HG03439 (cell line): ENCODE results near the gene BAZ1A.
A peak's percentile ranks its signal among the peaks of the same experiment; 100 is the strongest.

Experiments
- ATAC-seq: cut with Tn5 transposase; IDR thresholded peaks from one replicate; pipeline ENCODE4 v1.9.1; 2021; ENCODE audit warnings: mild to moderate bottlenecking, moderate library complexity; ENCODE audit not compliant: unreplicated experiment

The BAZ1A gene

GRCh38 chr14:34723867-34724266, 151.3 kb downstream of the BAZ1A start:
- no peak for ATAC-seq

- ATAC-seq: no peak
Measured at GRCh38 chr14:34722723-34723545, 152.2 kb downstream of the BAZ1A start.

DNA sequence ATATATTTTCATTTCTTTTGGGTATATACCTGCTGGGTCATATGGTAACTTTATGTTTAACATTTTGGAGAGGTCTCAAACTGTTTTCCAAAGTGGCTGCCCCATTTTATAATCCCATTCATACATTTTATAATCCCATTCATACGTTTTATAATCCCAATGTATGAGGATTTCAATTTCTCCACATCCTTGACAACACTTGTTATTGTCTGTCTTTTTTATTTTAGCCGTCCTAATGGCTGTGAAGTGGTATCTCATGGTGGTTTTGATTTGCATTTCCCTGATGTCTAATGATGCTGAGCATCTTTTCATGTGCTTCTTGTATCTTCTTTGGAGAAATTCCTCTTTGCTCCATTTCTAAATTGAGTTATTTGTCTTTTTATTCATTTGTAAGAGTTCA, 154.0 kb downstream of the BAZ1A start:
- ATAC-seq: no peak

- ATAC-seq: no peak
Measured at GRCh38 chr14:34718750-34719304, 156.3 kb downstream of the BAZ1A start.

- ATAC-seq: no peak
Measured at GRCh38 chr14:34715127-34715863, 159.9 kb downstream of the BAZ1A start.

- ATAC-seq: peak; percentile 85
Measured at GRCh38 chr14:34714320-34715126, 160.6 kb downstream of the BAZ1A start, which contains the start of gene CFL2. TSS of gene CFL2 (minus strand) at chr14:34714593. CDS start at chr14:34714540, 53 bp downstream.

DNA sequence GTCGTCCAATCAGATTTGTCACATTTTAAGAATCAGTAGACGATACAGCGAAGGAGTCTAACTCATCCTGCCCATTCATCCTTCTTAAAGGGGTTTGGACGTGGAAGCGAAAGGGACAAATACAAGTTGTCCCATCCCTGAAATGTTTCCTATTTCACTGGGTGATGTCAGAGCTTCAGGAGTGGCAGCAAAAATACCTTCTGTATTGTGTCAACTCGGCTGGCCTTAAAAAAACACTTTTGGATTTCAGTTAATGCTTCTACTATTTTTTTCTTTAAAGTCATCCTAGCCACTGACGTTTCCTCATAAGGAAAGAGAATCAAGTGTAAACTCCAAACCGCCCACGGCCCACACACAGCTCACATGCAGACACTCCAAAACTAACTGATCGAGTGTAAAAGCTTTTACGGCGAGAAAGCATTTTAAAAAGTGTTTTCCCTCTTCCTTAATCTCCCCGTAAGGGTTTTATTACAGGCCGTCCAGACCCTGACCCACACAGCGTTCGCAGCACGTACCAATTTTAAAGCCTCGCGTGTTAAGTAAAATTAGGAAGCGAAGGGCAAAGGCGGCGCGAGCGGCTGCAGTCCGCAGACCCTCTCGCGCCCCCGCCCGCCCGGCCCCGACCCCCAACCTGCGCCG, 161.4 kb downstream of the BAZ1A start:
- peak; percentile 25 for ATAC-seq

DNA sequence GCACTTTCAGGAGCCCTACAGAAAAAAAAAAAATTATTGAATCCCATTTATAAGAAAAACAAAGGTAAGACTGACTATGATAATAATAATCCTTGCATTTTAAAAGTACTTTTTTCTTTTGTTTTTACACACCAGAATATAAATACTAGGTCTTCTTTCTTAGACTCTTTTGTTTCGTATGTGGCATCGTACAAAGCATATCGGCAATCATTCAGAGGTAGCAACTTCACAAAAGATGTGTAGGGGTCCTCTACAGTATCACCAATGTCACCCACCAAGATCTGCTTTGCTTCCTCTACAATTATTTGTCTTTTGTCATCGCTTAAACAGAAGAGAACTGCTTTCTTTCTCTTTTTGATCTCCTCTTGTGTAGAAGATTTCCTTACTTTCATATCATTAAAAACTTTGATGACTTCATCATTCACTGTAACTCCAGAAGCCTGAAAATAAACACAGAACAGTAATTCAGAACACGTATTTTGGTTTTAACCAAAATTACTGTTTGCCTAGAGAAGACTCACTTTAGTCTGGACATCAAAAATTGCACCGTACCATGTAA, 162.0 kb downstream of the BAZ1A start:
- ATAC-seq: no peak

- no peak for ATAC-seq
Measured at GRCh38 chr14:34711796-34712712, 163.1 kb downstream of the BAZ1A start.

DNA sequence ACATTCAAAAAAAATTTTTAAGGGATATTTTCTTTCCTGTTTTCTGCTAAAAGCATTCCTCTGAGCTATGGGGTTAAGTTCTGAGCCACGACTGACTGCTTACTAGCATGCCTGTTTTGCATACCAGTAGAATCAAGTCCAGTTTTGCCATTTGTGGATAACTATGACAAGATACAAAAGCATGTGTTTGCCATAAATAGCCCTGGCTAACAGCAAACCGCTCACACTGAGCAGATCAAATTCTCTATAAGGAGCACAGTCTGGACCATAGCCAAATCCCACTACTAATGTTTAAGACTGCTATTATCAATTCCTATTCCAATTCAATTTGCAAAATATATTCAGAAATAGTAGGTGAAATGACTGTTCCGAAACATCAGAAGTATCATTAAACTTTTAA, 164.0 kb downstream of the BAZ1A start:
- peak; percentile 47 for ATAC-seq

GRCh38 chr14:34710744-34711143, 164.4 kb downstream of the BAZ1A start:
- ATAC-seq: no peak

- no peak for ATAC-seq
Measured at GRCh38 chr14:34710006-34710405, 165.2 kb downstream of the BAZ1A start.

DNA sequence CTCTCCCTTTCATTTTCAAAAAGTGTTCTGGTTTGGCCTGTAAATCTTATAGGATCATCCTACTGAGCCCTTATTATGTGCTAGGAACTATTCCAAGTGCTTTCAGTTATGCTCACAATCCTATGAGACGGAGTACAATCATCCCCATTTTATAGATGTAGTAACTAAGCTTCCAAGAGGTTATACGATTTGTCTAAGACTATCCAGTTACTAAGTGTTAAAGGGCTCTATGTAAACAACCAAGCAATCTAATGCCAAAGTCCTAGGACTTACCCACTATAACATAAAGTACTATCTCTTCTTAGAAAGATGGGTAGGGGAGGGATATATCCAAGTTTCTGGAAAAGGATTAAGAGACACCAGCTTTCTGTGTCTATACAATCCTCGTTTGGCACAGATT, 167.4 kb downstream of the BAZ1A start:
- no peak for ATAC-seq
